ENCODE results near the gene FAIM. TPM values are rescaled to one million over a fixed set of nuclear protein-coding genes. Genes with fewer than 3 reads are reported as not detected.
"Not testable (repeated sequence)": the region's sequence is repeated elsewhere in the genome, so short reads cannot be mapped to it uniquely, and the experiment has no call there.

Gene FAIM
- total RNA-seq, 1 donor, result 13.0 TPM

GRCh38 chr3:138594935-138595610, 13.5 kb upstream of the FAIM start:
- peak overlapping the region; percentile 80 for H3K4me3 ChIP-seq (ENCODE audit: insufficient read depth, low read length)
- H2AFZ ChIP-seq (ENCODE audit: low read length), result peak overlapping the region; percentile 14
- H3K27ac ChIP-seq (ENCODE audit: low read depth, low read length), result peak overlapping the region; percentile 11

GRCh38 chr3:138597186-138597976, 11.2 kb upstream of the FAIM start:
- not testable (repeated sequence) for H3K4me3 ChIP-seq (ENCODE audit: insufficient read depth, low read length); H3K9me3 ChIP-seq (ENCODE audit: low read depth, low read length); H4K20me1 ChIP-seq (ENCODE audit: insufficient read depth, low read length); H3K27ac ChIP-seq (ENCODE audit: low read depth, low read length); H3K79me2 ChIP-seq (ENCODE audit: insufficient read depth, low read length); H3K36me3 ChIP-seq (ENCODE audit: insufficient read depth, low read length); DNase-seq (ENCODE audit: insufficient read length, low spot score, missing footprints); H3K4me2 ChIP-seq (ENCODE audit: insufficient read depth, low read length); H2AFZ ChIP-seq (ENCODE audit: low read length); H3K27me3 ChIP-seq (ENCODE audit: insufficient read depth, low read length)
- H3K4me1 ChIP-seq (ENCODE audit: insufficient read depth, low read length), result peaks cover 10% of the 10 kb centered on the region

More at GRCh38 chr3:138594935-138595610, 13.5 kb upstream of the FAIM start:
- H4K20me1 ChIP-seq (ENCODE audit: insufficient read depth, low read length), result no peaks in the 10 kb centered on the region
- peaks cover 13% of the 10 kb centered on the region for H3K79me2 ChIP-seq (ENCODE audit: insufficient read depth, low read length)
- TF ChIP-seq CTCF (IDR thresholded peaks at IDR 0.05; ENCODE audit: extremely low read depth, low read depth, low read length), result no peak
- H3K36me3 ChIP-seq (ENCODE audit: insufficient read depth, low read length), result peaks cover 7% of the 10 kb centered on the region
- H3K27me3 ChIP-seq (ENCODE audit: insufficient read depth, low read length), result no peaks in the 10 kb centered on the region
- no peaks in the 10 kb centered on the region for H3K9me3 ChIP-seq (ENCODE audit: low read depth, low read length)
- no peak for DNase-seq (ENCODE audit: insufficient read length, low spot score, missing footprints)
- peaks cover 5% of the 10 kb centered on the region for H3K4me1 ChIP-seq (ENCODE audit: insufficient read depth, low read length)
- H3K4me2 ChIP-seq (ENCODE audit: insufficient read depth, low read length), result peak overlapping the region; percentile 92

DNA sequence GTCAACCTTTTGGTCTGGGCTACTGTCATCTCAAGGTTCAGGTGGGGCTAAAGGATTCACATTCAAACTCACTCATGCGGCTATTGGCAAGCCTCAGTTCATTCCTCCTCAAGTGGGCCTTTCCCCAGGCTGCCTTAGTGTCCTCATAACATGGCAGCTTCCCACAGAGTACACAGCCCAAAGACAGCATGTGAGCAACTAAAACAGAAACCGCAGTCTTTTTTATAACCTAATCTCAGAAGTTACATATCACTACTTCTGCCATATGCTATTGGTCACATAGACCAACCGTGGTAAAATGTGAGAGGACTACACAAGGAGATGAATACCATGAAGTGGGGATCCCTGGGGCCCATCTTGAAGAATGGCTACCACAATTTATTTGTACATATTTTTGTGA, 10.0 kb upstream of the FAIM start:
- H3K4me1 ChIP-seq (ENCODE audit: insufficient read depth, low read length), result peaks cover 5% of the 10 kb centered on the region
- no peak overlapping the region for H2AFZ ChIP-seq (ENCODE audit: low read length)
- H3K79me2 ChIP-seq (ENCODE audit: insufficient read depth, low read length), result peaks cover 2% of the 10 kb centered on the region
- no peaks in the 10 kb centered on the region for H3K36me3 ChIP-seq (ENCODE audit: insufficient read depth, low read length)
- no peak for DNase-seq (ENCODE audit: insufficient read length, low spot score, missing footprints)
- no peak for TF ChIP-seq CTCF (IDR thresholded peaks at IDR 0.05; ENCODE audit: extremely low read depth, low read depth, low read length)
- no peak overlapping the region for H3K27ac ChIP-seq (ENCODE audit: low read depth, low read length)
- H3K27me3 ChIP-seq (ENCODE audit: insufficient read depth, low read length), result no peaks in the 10 kb centered on the region
- H3K9me3 ChIP-seq (ENCODE audit: low read depth, low read length), result no peaks in the 10 kb centered on the region
- H4K20me1 ChIP-seq (ENCODE audit: insufficient read depth, low read length), result no peaks in the 10 kb centered on the region
- H3K4me3 ChIP-seq (ENCODE audit: insufficient read depth, low read length), result no peak overlapping the region
- no peak overlapping the region for H3K4me2 ChIP-seq (ENCODE audit: insufficient read depth, low read length)

DNA sequence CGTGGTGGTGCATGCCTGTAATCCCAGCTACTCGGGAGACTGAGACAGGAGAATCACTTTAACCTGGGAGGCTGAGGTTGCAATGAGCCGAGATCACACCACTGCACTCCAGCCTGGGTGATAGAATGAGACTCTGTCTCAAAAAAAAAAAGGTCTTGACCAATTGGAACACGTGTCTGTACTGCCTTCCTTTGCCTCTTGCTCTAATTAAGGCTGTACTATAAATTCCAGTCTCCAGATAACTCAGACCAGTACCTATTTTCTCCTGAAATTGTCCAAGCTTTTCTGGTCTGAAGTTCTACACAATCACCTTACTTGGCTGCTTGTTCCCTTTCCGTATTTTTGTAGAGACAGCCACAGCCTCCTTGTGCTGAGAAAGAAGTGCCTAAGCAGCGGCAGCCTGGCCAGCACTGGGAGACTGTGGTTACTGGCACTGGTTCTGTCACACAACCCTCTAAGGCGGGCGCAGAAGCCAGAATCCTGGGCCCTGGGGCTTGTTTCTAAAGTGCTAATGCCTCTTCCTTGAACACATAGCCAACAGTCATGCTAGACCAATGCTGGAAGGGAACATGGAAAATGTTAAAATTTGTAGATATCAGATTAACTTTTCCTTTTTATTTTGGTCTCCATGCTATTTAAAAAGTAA, 8.3 kb upstream of the FAIM start:
- Histone ChIP-seq H3K27ac (ENCODE audit: low read depth, low read length) (peak overlapping the region; percentile 36), H3K36me3 (ENCODE audit: insufficient read depth, low read length) (no peaks in the 10 kb centered on the region), H3K4me3 (ENCODE audit: insufficient read depth, low read length) (no peak overlapping the region), H2AFZ (ENCODE audit: low read length) (peak overlapping the region; percentile 85), H4K20me1 (ENCODE audit: insufficient read depth, low read length) (no peaks in the 10 kb centered on the region), H3K4me1 (ENCODE audit: insufficient read depth, low read length) (peaks cover 5% of the 10 kb centered on the region), H3K4me2 (ENCODE audit: insufficient read depth, low read length) (peak overlapping the region; percentile 65), H3K9me3 (ENCODE audit: low read depth, low read length) (no peaks in the 10 kb centered on the region), H3K79me2 (ENCODE audit: insufficient read depth, low read length) (no peaks in the 10 kb centered on the region), H3K27me3 (ENCODE audit: insufficient read depth, low read length) (no peaks in the 10 kb centered on the region)
- no peak for TF ChIP-seq CTCF (IDR thresholded peaks at IDR 0.05; ENCODE audit: extremely low read depth, low read depth, low read length)
- DNase-seq (ENCODE audit: insufficient read length, low spot score, missing footprints), result peak; percentile 52

DNA sequence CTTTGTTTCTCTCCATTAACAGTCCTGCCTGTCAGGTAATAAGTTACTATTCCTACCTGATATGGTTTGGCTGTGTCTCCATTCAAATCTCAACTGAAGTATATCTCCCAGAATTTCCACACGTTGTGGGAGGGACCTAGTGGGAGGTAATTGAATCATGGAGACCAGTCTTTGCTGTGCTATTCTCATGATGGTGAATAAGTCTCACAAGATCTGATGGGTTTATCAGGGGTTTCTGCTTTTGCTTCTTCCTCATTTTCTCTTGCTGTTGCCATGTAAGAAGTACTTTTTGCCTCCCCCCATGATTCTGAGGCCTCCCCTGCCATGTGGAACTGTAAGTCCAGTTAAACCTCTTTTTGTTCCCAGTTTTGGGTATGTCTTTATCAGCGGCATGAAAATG, 6.9 kb upstream of the FAIM start:
- H3K4me1 ChIP-seq (ENCODE audit: insufficient read depth, low read length); H3K36me3 ChIP-seq (ENCODE audit: insufficient read depth, low read length); H2AFZ ChIP-seq (ENCODE audit: low read length); H3K4me2 ChIP-seq (ENCODE audit: insufficient read depth, low read length); H3K79me2 ChIP-seq (ENCODE audit: insufficient read depth, low read length); H3K27me3 ChIP-seq (ENCODE audit: insufficient read depth, low read length); H3K27ac ChIP-seq (ENCODE audit: low read depth, low read length); H3K9me3 ChIP-seq (ENCODE audit: low read depth, low read length); DNase-seq (ENCODE audit: insufficient read length, low spot score, missing footprints); H4K20me1 ChIP-seq (ENCODE audit: insufficient read depth, low read length); H3K4me3 ChIP-seq (ENCODE audit: insufficient read depth, low read length): not testable (repeated sequence)

- not testable (repeated sequence) for H3K27ac ChIP-seq (ENCODE audit: low read depth, low read length); H2AFZ ChIP-seq (ENCODE audit: low read length); H3K36me3 ChIP-seq (ENCODE audit: insufficient read depth, low read length); H4K20me1 ChIP-seq (ENCODE audit: insufficient read depth, low read length); H3K9me3 ChIP-seq (ENCODE audit: low read depth, low read length); DNase-seq (ENCODE audit: insufficient read length, low spot score, missing footprints); H3K4me3 ChIP-seq (ENCODE audit: insufficient read depth, low read length); H3K27me3 ChIP-seq (ENCODE audit: insufficient read depth, low read length); H3K79me2 ChIP-seq (ENCODE audit: insufficient read depth, low read length); H3K4me1 ChIP-seq (ENCODE audit: insufficient read depth, low read length); H3K4me2 ChIP-seq (ENCODE audit: insufficient read depth, low read length)
Measured at GRCh38 chr3:138604106-138604595, 4.4 kb upstream of the FAIM start.
